Middle frontal gyrus (tissue), 1 donor: Measurements from ENCODE around the gene LAMC3.

Experiments used
- DNase-seq: peaks from one replicate; pipeline ENCODE4 v3.0.0-alpha.2; 2015; ENCODE audit warnings: low spot score; ENCODE audit errors: extremely low spot score

Gene LAMC3

DNA sequence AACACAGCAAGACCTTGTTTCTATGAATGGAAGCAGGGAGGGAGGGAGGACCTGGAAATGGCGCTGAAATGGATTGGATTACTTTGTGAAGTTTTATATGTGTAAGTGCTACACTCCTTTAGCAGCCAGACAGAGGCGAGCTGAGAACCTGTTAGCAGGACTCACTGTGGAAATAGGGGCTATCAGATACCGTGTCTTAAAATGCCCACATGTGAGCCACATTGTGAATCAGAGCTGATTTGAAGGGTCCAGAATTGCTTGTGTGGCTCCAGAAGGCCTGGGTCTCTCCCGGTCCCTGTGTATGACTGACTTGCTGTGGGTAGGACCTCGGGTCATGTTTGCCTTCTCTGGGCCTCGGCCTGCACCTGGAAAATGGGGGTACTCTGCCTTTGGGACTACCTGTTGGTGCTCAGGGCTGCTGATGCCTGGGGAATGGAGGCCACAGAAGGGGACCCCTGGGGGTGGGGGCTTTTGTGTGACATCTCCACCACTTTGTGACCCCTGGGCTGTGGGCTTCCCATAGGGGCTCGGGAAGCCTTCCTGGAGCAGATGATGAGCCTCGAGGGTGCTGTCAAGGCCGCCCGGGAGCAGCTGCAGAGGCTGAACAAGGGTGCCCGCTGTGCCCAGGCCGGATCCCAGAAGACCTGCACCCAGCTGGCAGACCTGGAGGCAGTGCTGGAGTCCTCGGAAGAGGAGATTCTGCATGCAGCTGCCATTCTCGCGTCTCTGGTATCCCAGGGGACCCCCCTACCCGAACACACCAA, 63.3 kb downstream of the LAMC3 start:
- DNase-seq = no peak

DNA sequence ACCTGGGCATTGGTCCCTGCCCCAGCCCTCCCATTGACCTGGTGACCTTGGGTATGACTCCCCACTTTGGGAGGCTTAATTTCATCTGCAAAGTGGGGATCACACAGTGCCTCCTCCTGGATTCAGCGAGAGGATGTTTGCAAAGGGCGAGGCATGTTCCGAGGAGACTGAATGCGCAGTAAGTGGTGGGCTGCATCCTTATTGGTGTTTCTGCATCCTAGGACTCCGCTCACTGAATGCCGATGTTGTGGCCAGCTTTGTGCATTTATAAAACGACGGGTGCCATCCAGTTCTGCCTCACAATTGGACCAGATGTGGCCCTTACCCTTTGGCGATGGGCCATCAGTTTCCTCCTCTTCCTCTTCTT, 63.9 kb downstream of the LAMC3 start:
- DNase-seq = no peak

DNA sequence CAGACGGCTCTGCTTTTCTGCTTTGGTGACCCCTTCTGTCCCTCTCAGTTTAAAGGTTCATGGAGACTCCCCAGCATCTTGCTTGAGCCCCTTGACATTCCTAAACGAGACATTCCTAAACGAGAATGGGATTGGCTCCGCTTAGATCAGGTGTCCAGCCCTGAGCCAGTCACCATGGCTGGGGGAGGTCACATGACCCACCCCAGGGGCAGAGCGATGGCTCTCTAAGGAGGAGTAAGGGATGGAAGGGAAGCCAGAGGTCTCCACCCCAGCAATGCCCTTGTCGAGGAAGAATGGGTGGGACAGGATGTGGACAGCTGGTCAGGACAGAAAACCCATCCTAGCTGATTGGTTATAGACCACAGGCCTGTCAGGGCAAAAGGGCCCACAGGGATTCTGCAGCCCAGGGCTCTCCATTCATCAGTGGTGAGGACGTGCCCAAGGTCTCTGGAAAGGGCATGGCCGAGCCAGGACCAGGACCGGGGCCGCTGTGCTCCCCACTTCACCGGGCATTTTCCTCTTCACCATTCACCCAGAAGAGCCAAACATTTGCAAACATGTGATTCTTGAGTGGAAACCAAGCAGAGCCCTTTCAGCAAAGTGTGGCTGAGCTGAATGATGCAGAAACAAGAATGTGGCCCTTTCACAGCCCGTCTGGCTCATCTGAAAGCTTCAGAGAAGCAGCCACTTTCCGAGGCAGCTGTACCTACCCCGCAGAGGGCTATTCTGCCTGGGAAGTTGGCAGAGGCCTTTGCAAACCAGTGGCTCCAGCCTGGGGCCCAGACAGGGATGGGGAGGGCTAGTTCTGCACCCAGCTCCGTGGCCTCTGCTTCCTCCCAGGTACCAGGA, 67.6 kb downstream of the LAMC3 start:
- no peak for DNase-seq

DNA sequence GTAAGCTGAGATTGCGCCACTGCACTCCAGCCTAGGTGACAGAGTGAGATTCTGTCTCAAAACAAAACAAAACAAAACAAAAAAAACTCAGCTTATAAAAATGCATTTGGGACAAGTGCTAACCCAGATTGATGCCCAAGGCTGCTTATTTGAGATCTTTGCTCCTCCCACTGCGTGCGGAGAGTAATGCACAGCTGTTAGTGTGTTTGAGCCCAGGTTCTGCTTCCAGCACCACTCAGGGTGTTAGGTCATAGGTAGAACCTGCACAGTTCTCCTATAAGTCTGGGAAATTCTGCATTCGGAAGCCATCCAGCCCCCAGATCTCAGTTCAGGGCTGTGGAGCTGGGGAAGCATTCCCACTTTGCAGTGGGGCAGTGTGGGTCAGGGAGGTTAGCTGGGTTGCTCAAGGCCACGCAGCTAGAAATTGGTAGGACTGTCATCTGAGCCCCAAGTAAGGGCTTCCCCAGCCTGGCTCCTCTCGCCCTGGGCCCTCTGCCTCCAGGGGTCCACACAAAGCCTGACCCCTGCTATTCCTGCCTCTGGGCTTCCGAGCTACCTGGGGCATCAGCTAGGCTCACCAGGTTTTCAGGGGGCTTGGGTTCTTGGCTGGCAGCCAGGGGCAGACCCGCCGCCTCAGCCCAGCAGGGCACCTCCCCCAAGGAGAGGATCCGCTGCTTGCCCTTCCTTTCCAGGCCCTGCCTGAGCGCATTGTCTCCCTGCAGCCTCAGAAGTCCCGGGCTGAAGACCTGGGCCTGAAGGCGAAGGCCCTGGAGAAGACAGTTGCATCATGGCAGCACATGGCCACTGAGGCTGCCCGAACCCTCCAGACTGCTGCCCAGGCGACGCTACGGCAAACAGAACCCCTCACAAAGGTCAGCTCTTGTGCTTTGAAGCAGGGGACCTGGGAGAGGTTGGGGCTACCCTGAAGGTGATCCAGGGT, 69.7 kb downstream of the LAMC3 start:
- DNase-seq = no peak

DNA sequence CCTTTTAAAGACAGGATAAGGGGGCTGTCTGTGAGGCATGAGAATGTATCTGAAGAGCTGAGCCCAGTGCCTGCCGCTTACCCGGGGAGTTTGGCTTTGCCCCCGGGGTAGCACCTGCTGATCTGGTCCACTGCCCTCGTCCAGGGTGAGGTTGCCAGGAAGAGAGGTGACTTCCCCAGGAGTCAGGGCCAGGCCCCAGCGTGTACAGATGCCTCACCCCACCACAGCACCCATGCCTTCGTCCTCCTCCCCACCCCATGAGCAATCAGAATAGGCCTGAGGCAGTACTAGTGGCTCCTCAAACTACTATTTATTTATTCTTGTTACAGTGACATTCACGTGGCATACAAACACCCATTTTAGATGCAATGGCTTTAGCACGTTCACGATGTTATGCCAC, 71.6 kb downstream of the LAMC3 start:
- DNase-seq = no peak

DNA sequence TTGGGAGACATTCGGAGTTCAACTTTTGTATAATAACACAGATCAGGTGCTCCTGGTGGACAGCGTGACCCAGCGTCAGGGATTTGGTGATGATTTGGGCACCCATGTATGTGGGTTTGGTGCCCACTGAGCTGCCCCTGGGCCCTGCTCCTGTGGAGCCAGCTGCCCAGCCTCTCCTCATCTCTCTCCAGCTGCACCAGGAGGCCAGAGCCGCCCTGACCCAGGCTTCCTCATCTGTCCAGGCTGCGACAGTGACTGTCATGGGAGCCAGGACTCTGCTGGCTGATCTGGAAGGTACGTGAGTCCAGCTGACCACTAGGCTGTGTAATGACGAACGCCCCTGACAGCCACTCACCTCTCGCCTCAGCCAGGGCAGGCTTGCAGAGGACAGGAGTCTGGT, 72.9 kb downstream of the LAMC3 start:
- DNase-seq = no peak

DNA sequence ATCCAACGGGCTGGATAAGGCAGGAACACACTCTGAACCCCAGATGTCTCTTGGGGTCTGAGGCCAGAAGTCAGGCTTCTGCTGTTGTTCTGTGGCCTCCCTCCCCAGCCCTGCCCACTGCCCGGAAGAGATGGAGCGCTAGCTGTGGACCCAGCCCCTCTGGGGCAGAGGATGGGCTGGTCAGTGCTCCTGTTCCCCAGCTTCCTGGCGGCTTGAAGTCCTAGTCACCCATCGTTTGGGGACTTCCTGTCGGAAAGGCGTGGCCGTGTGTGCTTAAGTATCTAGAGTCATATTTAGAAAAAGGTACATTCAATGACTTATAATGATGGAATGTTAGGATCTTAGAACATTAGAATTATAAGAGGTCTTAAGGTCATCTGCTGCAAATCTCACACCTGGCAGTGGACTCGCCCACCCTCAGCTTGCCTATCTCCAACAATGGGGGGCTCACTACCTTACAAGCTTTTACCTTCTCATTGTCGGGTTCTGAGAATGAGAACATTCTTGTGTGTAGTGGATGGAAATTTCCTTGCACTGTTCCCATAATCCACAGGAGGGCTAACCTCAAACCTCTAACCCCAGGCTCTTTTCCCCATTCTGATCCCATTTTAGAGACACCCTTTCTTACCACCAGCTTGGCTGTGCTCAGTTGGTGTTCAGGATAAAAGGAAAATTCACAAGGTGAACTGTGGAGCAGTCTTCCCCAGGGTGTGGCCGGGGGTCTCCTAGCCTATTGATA, 74.0 kb downstream of the LAMC3 start:
- DNase-seq = no peak

DNA sequence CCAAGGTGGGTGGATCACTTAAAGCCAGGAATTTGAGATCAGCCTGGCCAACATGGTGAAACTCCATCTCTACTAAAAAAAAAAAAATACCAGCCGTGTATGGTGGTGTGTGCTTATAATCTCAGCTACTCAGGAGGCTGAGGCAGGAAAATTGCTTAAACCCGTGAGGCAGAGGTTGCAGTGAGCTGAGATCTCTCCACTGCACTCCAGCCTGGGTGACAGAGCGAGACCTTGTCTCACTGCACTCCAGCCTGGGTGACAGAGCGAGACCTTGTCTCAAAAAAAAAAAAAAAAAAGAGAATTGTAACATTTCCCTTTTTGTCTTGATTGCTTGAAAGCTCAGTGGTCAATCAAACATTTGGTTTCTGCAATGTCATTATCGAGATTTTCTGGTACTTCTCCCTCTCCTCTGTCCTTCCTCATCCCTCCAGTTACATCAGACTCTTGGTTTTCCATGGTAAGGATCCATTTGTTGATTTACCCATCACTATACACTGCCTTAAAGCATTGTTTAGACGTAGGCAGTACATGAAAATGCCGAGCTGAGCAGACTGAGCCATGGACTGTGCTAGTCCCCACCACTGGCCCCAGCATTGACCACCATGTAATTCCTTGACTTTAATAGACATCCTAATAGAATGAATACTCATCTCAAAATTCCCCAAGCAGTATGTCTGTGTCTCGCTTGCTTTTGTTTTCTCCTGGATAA, 75.8 kb downstream of the LAMC3 start:
- DNase-seq = no peak

DNA sequence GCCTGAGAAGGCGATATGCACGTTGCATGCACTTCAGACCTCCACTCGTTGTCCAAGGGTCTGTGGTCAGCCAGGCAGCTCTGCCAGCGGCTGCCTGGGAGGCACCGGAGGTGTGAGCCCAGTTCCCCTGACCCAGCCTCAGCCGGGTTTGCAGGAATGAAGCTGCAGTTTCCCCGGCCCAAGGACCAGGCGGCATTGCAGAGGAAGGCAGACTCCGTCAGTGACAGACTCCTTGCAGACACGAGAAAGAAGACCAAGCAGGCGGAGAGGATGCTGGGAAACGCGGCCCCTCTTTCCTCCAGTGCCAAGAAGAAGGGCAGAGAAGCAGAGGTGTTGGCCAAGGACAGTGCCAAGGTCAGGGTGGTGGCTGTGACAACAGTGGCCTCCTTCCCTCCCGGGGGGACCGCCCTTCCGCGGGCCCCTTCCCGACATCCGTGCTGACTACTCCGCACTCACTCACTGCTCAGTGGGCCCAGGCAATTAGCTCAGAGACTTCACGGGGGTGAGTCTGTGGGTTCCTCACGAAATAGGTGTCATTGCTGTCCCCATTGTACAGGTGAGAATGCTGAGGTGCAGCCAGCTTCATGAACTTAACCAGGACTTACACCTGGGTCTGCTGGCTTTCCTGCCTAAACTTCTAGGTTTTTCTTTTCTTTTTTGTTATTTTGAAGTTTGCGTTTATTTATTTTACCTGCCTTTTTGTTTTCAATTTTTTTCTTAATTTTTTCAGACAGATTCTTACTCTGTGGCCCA, 76.6 kb downstream of the LAMC3 start:
- no peak for DNase-seq

DNA sequence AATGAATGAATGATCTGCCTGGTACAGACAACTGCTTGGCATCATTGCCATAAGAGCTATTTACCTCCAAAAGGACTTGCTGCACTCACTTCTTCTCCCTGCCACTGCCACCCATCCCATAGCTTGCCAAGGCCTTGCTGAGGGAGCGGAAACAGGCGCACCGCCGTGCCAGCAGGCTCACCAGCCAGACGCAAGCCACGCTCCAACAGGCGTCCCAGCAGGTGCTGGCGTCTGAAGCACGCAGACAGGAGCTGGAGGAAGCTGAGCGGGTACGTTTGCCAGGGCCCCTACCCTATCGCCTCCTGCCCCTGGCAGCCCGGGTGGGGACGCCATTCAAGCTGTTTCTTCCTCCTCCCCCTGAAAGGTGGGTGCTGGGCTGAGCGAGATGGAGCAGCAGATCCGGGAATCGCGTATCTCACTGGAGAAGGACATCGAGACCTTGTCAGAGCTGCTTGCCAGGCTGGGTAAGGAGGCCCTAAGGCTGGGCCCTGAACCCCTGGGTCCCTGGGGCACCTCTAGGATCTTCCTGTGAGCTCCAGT, 78.5 kb downstream of the LAMC3 start:
- DNase-seq = no peak

DNA sequence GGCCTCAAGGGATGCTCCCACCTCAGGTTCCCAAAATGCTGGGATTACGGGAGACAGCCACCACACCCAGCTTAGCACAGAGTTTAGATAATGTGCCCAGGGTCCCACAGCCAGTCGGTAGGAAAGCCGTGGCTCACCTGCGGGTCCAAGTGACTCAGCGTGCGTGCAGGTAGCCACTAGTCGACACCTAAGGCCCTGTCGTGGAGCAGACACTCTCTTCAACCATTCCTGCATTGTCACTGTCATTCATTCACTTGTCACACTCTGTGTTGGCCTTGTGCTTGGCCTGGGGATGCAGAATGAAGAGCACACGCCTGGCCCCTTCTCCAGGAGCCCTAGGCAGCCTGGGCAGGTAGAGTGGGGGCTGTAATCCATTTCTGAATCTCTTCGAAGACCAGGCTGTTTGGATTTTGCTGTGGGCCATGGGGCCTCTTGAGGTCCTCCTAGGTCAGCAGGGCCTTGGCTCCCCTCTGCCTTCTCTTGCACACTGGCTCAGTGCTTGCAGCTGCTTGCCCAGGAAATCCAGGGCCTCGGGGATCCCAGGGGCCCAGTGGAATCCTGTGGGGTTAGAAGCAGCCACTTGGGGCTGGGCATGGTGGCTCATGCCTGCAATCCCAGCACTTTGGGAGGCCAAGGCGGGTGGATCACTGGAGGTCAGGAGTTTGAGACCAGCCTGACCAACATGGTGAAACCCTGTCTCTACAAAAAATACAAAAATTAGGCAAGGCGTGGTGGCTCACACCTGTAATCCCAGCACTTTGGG, 81.2 kb downstream of the LAMC3 start:
- DNase-seq = no peak

DNA sequence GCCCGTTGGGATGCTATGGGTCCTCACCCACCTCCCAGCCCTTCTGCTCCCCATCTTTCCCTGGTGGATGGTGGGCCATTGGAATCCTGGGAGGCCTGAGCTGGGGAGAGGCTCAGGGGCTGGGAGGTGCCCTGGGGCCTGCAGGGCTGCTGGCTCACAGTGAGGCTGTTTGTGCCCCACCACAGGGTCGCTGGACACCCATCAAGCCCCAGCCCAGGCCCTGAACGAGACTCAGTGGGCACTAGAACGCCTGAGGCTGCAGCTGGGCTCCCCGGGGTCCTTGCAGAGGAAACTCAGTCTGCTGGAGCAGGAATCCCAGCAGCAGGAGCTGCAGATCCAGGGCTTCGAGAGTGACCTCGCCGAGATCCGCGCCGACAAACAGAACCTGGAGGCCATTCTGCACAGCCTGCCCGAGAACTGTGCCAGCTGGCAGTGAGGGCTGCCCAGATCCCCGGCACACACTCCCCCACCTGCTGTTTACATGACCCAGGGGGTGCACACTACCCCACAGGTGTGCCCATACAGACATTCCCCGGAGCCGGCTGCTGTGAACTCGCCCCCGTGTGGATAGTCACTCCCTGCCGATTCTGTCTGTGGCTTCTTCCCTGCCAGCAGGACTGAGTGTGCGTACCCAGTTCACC, 82.5 kb downstream of the LAMC3 start:
- no peak for DNase-seq

DNA sequence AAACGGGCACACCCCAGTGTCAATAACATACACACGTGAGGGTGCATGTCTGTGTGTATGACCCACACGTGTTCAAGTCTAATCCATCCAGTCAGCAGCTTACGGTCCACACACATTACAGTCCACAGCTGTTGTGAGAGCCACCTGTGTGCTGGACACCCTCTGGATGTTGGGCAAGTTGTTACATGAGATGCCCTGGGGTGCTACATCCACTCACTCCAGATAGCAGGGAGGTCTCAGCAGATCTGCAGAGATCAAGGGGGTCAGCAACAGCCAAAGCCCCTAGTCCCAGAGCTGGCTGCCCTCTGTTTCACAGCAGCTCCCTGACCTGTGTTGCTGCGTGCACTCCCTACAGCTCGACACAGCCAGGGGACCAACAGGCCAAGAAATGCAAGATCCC, 83.1 kb downstream of the LAMC3 start:
- DNase-seq = no peak

DNA sequence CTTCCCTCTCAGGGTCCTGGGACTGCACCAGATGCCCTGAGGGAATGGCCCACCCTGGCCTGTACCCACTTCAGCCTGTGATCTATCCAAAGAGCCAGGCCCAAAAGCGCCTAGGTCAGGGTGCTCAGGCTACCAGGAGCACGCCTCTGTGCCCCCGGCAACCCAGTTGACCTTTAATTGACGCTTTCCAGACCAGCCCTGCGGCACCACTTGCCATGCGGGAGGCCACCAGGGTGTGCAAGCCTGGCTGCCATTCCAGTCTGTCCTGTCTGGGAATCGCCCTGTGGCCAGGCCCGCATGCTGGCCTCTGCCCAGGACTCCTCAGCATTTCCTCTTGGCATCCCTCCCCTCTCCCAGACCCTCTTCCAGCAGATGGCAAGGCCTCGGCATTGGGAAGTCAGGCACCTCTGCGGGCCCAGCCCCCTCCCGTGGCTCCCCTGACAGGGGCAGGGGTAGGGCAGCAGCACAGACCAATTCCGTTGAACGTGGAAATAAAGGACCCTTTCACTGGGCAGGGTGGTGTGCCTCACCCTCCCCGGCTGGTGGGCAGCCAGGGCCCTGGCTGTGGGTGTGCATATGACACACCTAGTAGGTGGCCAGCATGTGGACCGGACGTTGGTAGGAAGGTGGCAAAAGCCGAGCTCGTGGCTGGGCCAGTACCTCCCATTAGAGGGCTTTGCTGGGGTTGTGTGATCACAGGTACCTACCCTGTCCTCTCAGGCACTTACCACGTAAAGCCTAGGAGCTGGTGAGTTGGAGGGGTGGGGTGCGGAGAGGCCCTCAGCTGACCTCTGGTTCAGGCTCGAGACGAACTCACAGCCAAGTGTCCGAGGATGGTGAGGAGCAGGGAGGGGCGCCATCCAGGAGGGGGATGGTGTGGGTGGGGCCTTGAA, 83.8 kb downstream of the LAMC3 start:
- DNase-seq = no peak

DNA sequence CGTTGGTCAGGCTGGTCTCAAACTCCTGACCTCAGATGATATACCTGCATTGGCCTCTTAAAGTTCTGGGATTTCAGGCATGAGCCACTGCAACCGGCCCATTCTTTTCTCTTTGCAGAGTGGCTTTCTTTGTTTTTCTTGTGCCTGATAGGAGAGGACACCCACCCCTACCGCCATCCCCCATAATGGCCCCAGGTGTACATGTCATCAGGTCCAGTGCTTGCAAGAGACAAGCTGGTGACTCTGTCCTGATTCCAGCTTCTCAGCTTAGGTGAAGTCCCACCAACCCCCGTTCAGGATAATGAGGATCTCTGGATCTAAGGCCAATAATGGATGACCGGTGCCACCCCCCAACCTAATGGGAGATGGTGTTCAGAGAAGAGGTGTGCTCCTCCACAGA, 85.0 kb downstream of the LAMC3 start:
- no peak for DNase-seq

DNA sequence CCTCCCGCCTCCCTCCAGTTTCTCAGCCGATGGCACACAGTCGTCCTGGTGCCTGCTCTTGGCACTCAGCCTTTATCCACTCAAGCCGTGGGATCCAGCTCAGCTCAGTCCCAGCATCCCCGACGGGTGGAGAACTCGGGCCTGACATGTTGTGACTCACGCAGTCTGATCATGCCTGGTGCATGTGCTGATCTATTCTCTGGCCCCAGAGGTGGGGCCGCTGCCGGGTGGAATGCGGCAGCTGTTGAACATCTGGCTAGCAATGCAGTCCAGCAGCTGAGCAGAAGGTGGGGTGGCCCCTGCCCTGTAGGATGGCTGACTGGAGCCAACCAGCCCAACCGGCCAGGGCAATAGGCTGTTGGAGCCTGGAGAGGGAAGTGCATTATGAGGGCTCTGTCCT, 85.6 kb downstream of the LAMC3 start:
- no peak for DNase-seq

DNA sequence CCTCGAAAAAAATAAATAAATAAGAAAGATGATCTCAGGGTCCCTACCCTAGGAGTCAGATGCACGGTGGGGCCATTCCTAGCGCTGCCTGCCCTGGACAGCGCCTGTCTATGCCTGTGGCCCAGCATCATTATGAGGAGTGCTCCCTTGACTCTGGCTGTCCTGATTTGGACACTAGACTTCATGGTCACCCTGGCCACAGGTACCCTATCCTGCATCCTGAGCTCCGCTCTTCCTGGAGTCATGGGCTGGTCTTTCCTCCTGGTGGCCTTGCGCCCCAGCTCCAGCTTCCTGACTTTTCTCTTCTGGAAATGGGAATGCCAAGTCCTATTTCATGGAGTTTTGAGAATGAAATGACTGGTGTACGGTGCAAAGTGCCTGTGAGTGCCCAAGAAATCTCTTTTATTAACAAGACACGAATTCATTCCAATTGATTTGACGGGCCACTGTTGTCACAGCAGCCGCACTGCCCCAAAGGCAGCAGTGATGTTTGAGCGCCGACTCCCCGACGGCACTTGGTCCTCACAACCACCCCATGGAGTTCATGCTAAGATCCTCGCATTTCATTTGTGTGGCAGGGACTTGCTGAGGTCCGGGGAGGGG, 86.8 kb downstream of the LAMC3 start:
- no peak for DNase-seq
